B cell (primary cell): Measurements from ENCODE around the gene IFIT5. TPM values are rescaled to one million over a fixed set of nuclear protein-coding genes. Genes with fewer than 3 reads are reported as not detected.
"Not testable (repeated sequence)": the region's sequence is repeated elsewhere in the genome, so short reads cannot be mapped to it uniquely, and the experiment has no call there.

Experiments used
- ATAC-seq: fragments of 200-7000 bp; cut with Tn5 transposase; one replicate; pipeline ENCODE4 v1.10.0; 2021; ENCODE audit warnings: low read depth, mild to moderate bottlenecking, moderate number of reproducible peaks, moderate library complexity
- CTCF ChIA-PET: fragments of 350-600 bp; sonication (Branson Sonifier 250); formaldehyde crosslinking; loops from one replicate; lab custom pipeline; 2021; ENCODE audit warnings: antibody characterized with exemption, inconsistent platforms; lab: Charles Lee
- POLR2A ChIA-PET: fragments of 350-600 bp; sonication (Branson Sonifier 250); formaldehyde crosslinking; loops from one replicate; lab custom pipeline; 2021; ENCODE audit warnings: antibody characterized with exemption; lab: Charles Lee
- DNase-seq: peaks from one replicate; pipeline ENCODE4 v3.0.0; 2013
- H2AFZ ChIP-seq: 2 replicates; pipeline ENCODE4 v1.6.1; 2012; ENCODE audit warnings: mild to moderate bottlenecking, low read depth, low read length; ENCODE audit not compliant: insufficient read depth, poor library complexity, severe bottlenecking
- H3K27ac ChIP-seq, 2 donors: 1 replicate in 1 of 2; 2 replicates in 1 of 2; pipeline ENCODE4 v1.5.1; 2012 to 2013; ENCODE audit warnings: low read length in 2 of 2, mild to moderate bottlenecking in 2 of 2, moderate library complexity in 1 of 2
- H3K27me3 ChIP-seq, 4 experiments: fragments of 200-600 bp in 1 of 4; sonication (generic) in 1 of 4; replicated peaks in 1 of 4; 1 replicate in 2 of 4; 2 replicates in 2 of 4; pipeline versions ENCODE4 v1.6.1 to v1.7.0; 2013 to 2016; ENCODE audit warnings: low read length in 3 of 4, mild to moderate bottlenecking in 2 of 4, mixed read lengths in 1 of 4, moderate library complexity in 1 of 4; ENCODE audit not compliant: insufficient read depth in 4 of 4, control insufficient read depth in 3 of 4; ENCODE audit errors: control extremely low read depth in 1 of 4
- H3K36me3 ChIP-seq, 2 experiments: replicated peaks in 1 of 2; 1 replicate in 1 of 2; 2 replicates in 1 of 2; pipeline versions ENCODE4 v1.6.1 to v1.7.1; 2013; ENCODE audit warnings: low read length in 1 of 2; ENCODE audit not compliant: insufficient read depth in 2 of 2, control insufficient read depth in 1 of 2; ENCODE audit errors: control extremely low read depth in 1 of 2, extremely low read depth in 1 of 2
- H3K4me1 ChIP-seq, 2 donors: fragments of 200-600 bp in 1 of 2; sonication (generic) in 1 of 2; 1 replicate in 1 of 2; 2 replicates in 1 of 2; pipeline versions ENCODE4 v1.5.1 to v1.6.1; 2013 to 2017; ENCODE audit warnings: low read length in 2 of 2; ENCODE audit not compliant: control insufficient read depth in 2 of 2, insufficient read depth in 2 of 2
- H3K4me2 ChIP-seq: replicated peaks from 2 replicates; pipeline ENCODE3; 2012; ENCODE audit warnings: mild to moderate bottlenecking, low read depth, low read length; ENCODE audit not compliant: poor library complexity, severe bottlenecking
- H3K4me3 ChIP-seq, 5 experiments: fragments of 200-600 bp in 1 of 5; sonication (generic) in 1 of 5; 1 replicate in 3 of 5; 2 replicates in 2 of 5; pipeline versions ENCODE4 v1.5.1 to v1.7.0; 2011 to 2016; ENCODE audit warnings: low read length in 4 of 5, mild to moderate bottlenecking in 4 of 5, low read depth in 2 of 5, control low read depth in 1 of 5, moderate library complexity in 1 of 5; ENCODE audit not compliant: insufficient read depth in 1 of 5; ENCODE audit errors: control extremely low read depth in 1 of 5, extremely low read depth in 1 of 5
- H3K79me2 ChIP-seq: fragments of 200-600 bp; sonication (generic); one replicate; pipeline ENCODE4 v1.6.0; 2016; ENCODE audit warnings: low read length; ENCODE audit not compliant: control insufficient read depth, insufficient read depth
- H3K9ac ChIP-seq: fragments of 200-600 bp; sonication (generic); 2 replicates; pipeline ENCODE4 v1.6.1; 2017; ENCODE audit warnings: mild to moderate bottlenecking, low read length, moderate library complexity
- H3K9me3 ChIP-seq, 3 donors: one replicate each; pipeline versions ENCODE4 v1.6.1 to v1.7.1; 2013; ENCODE audit warnings: low read length in 2 of 3; ENCODE audit not compliant: control insufficient read depth in 2 of 3, insufficient read depth in 1 of 3; ENCODE audit errors: control extremely low read depth in 1 of 3
- H4K20me1 ChIP-seq: 2 replicates; pipeline ENCODE4 v1.6.0; 2012; ENCODE audit warnings: mild to moderate bottlenecking, low read length; ENCODE audit not compliant: insufficient read depth, control insufficient read depth, poor library complexity, severe bottlenecking
- H3K27ac Mint-ChIP-seq: one replicate; pipeline ENCODE4 v1.8.0; 2021; ENCODE audit warnings: mixed read lengths
- H3K27me3 Mint-ChIP-seq: one replicate; pipeline ENCODE4 v1.8.0; 2021; ENCODE audit warnings: mixed read lengths
- H3K4me1 Mint-ChIP-seq: one replicate; pipeline ENCODE4 v1.8.0; 2021; ENCODE audit warnings: mixed read lengths
- H3K4me3 Mint-ChIP-seq: one replicate; pipeline ENCODE4 v1.8.0; 2021; ENCODE audit warnings: mixed read lengths
- H3K9me3 Mint-ChIP-seq: one replicate; pipeline ENCODE4 v1.8.0; 2022; ENCODE audit warnings: mixed read lengths; ENCODE audit not compliant: insufficient read depth
- CTCF ChIP-seq: fragments of 200-600 bp; IDR thresholded peaks from one replicate; pipeline ENCODE4 v1.8.0; 2022; ENCODE audit warnings: antibody characterized with exemption, mild to moderate bottlenecking
- EZH2 ChIP-seq: IDR thresholded peaks from 2 replicates; pipeline ENCODE4 v1.6.1; 2012; ENCODE audit warnings: borderline replicate concordance, low read depth, mild to moderate bottlenecking, moderate library complexity, low read length; ENCODE audit not compliant: insufficient read depth, poor library complexity, severe bottlenecking
- WGBS: methylation state at CpG from one replicate; pipeline ENCODE4 v1.1.5; 2013; ENCODE audit warnings: missing lambda C conversion rate; ENCODE audit not compliant: insufficient coverage; 5-methylcytosine and 5-hydroxymethylcytosine counted together
- intact Hi-C: fragments of 100-400 bp; cut with micrococcal nuclease; formaldehyde crosslinking; loops from one replicate; pipeline ENCODE4 v1.10.0; 2022
- polyA plus RNA-seq: library from polyadenylated mRNA; depleted of rRNA; stranded (reverse); fragments of >200 nt; gene quantifications from 2 replicates; pipeline ENCODE4 v1.2.3, GENCODE V29; 2012
- total RNA-seq, 2 donors: library from RNA; stranded (reverse); fragments of 120-200 nt in 1 of 2; gene quantifications; 1 replicate in 1 of 2; 2 replicates in 1 of 2; pipeline versions ENCODE4 v1.2.3 to v1.2.4, GENCODE V29; 2013 to 2022

IFIT5 gene
- total and polyA plus RNA-seq, 2 donors (not counting 1 experiment from before 2014, with no cell fraction given) = 7.0 to 23.2 TPM

- H3K4me3 Mint-ChIP-seq = no peak overlapping the region
- TF ChIP-seq CTCF (no peak), EZH2 (no peak)
Observed at GRCh38 chr10:89404104-89405047, 10.0 kb upstream of the IFIT5 start.

GRCh38 chr10:89406178-89406577 lies 8.2 kb upstream of the IFIT5 start:
- H3K9me3 ChIP-seq, H3K27ac ChIP-seq, H3K9ac ChIP-seq, H3K4me3 Mint-ChIP-seq, intact Hi-C loops, ATAC-seq, H3K36me3 ChIP-seq, H3K9me3 Mint-ChIP-seq, H3K4me2 ChIP-seq, H4K20me1 ChIP-seq, POLR2A ChIA-PET, H2AFZ ChIP-seq, H3K27ac Mint-ChIP-seq, H3K4me3 ChIP-seq, H3K27me3 ChIP-seq, H3K4me1 Mint-ChIP-seq, H3K4me1 ChIP-seq, H3K79me2 ChIP-seq, DNase-seq, H3K27me3 Mint-ChIP-seq: not testable (repeated sequence)
- 92% methylated on average over 7 of the region's 9 CpGs for WGBS
- CTCF ChIA-PET = interaction anchor here (0.6 kb wide), 1 partner anchor 897 kb away, joined by 3 read pairs; no protein-coding TSS in a partner anchor

More at GRCh38 chr10:89404104-89405047, 10.0 kb upstream of the IFIT5 start:
- ChIA-PET POLR2A (no interaction called here), CTCF (interaction anchor here (1.2 kb wide), 1 partner anchor 375 kb away, joined by 3 read pairs; no protein-coding TSS in a partner anchor)
- Histone ChIP-seq H3K4me3 (no peak overlapping the region), H4K20me1 (no peaks in the 10 kb centered on the region), H3K79me2 (no peaks in the 10 kb centered on the region), H2AFZ (no peak overlapping the region), H3K27me3 (no peaks in the 10 kb centered on the region), H3K4me2 (no peak overlapping the region), H3K9ac (no peak overlapping the region), H3K4me1 (no peaks in the 10 kb centered on the region), H3K9me3 (no peaks in the 10 kb centered on the region), H3K27ac (no peak overlapping the region), H3K36me3 (peaks cover 0 to 7% of the 10 kb centered on the region in 2 experiments)
- ATAC-seq (no peak), DNase-seq (no peak)
- intact Hi-C loops = no loop called here
- Mint-ChIP-seq H3K4me1 (no peaks in the 10 kb centered on the region), H3K9me3 (no peaks in the 10 kb centered on the region), H3K27me3 (no peaks in the 10 kb centered on the region), H3K27ac (no peak overlapping the region)
- WGBS = 96% methylated on average over 8 of the region's 11 CpGs

GRCh38 chr10:89407792-89408191 lies 6.6 kb upstream of the IFIT5 start:
- WGBS = 100% methylated on average over 2 of the region's 3 CpGs
- POLR2A ChIA-PET, H3K27me3 Mint-ChIP-seq, DNase-seq, H3K9ac ChIP-seq, H3K27me3 ChIP-seq, ATAC-seq, H3K4me3 Mint-ChIP-seq, H3K4me1 Mint-ChIP-seq, H3K79me2 ChIP-seq, intact Hi-C loops, H3K36me3 ChIP-seq, CTCF ChIA-PET, H3K9me3 ChIP-seq, H3K4me3 ChIP-seq, H3K27ac ChIP-seq, H3K9me3 Mint-ChIP-seq, H2AFZ ChIP-seq, H3K27ac Mint-ChIP-seq, H3K4me2 ChIP-seq, H4K20me1 ChIP-seq, H3K4me1 ChIP-seq: not testable (repeated sequence)
